Liver (tissue), 3 donors: ENCODE measurements around the gene KNG1.

Experiments
- ATF3 ChIP-seq: IDR thresholded peaks from 2 replicates; pipeline ENCODE4 v1.6.1; 2016; ENCODE audit warnings: antibody characterized with exemption
- CTCF ChIP-seq: fragments of 150-350 bp; IDR thresholded peaks from 2 replicates; pipeline ENCODE4 v1.5.1; 2017; ENCODE audit warnings: improper control_type of control experiment, low read depth, low read length; ENCODE audit not compliant: missing input control
- EGR1 ChIP-seq, 2 donors: IDR thresholded peaks; 2 replicates each; pipeline ENCODE4 v1.6.1; 2016 to 2018; ENCODE audit warnings: antibody characterized with exemption in 2 of 2, low read depth in 2 of 2
- GABPA ChIP-seq, 2 donors: IDR thresholded peaks in 1 of 2; conservative IDR thresholded peaks in 1 of 2; 2 replicates each; pipeline ENCODE4 v1.6.1; 2016; ENCODE audit warnings: antibody characterized with exemption in 2 of 2, mild to moderate bottlenecking in 1 of 2, moderate library complexity in 1 of 2
- HNF4G ChIP-seq: IDR thresholded peaks from 2 replicates; pipeline ENCODE4 v1.6.1; 2016; ENCODE audit warnings: antibody characterized with exemption
- MAX ChIP-seq: IDR thresholded peaks from 2 replicates; pipeline ENCODE4 v1.6.1; 2016; ENCODE audit warnings: antibody characterized with exemption
- RAD21 ChIP-seq, 2 donors: IDR thresholded peaks; 2 replicates each; pipeline ENCODE4 v1.6.1; 2016; ENCODE audit warnings: antibody characterized with exemption in 2 of 2, mild to moderate bottlenecking in 2 of 2
- RXRA ChIP-seq, 2 donors: IDR thresholded peaks; 2 replicates each; pipeline ENCODE4 v1.6.1; 2017 to 2018; ENCODE audit warnings: antibody characterized with exemption in 2 of 2, mild to moderate bottlenecking in 1 of 2
- SP1 ChIP-seq: IDR thresholded peaks from 2 replicates; pipeline ENCODE4 v1.6.1; 2018; ENCODE audit warnings: antibody characterized with exemption, mild to moderate bottlenecking
- TAF1 ChIP-seq: conservative IDR thresholded peaks from 2 replicates; pipeline ENCODE4 v1.6.1; 2016; ENCODE audit warnings: antibody characterized with exemption, mild to moderate bottlenecking
- ZBTB33 ChIP-seq: IDR thresholded peaks from 2 replicates; pipeline ENCODE4 v1.6.1; 2016; ENCODE audit warnings: antibody characterized with exemption
- donor health status: healthy.
- donor health status: healthy.

- no peak for TF ChIP-seq MAX
- TF ChIP-seq GABPA (IDR thresholded peaks at IDR 0.05 in 1 of 2, conservative IDR thresholded peaks at IDR 0.05 in 1 of 2) = no peak
- no peak for TF ChIP-seq CTCF
- no peak for TF ChIP-seq TAF1
- TF ChIP-seq ZBTB33 = no peak
- TF ChIP-seq EGR1 (IDR thresholded peaks at IDR 0.05; ENCODE audit: low read depth in 2 of 2) = no peak
- TF ChIP-seq RAD21 (IDR thresholded peaks at IDR 0.05) = no peak
- no peak for TF ChIP-seq RXRA (IDR thresholded peaks at IDR 0.05)
- TF ChIP-seq SP1 = no peak
- no peak for TF ChIP-seq ATF3
- TF ChIP-seq HNF4G = no peak
These were observed 11.0 kb upstream of the KNG1 start for GRCh38 chr3:186705882-186706780.
